ENCODE measurements around the gene CEP295NL. TPM values are rescaled to one million over a fixed set of nuclear protein-coding genes. Genes with fewer than 3 reads are reported as not detected.
"Not testable (repeated sequence)": the region's sequence is repeated elsewhere in the genome, so short reads cannot be mapped to it uniquely, and the experiment has no call there.

CEP295NL gene
- total RNA-seq, 1 donor from 2014 or later, result 10.2 TPM

- DNase-seq, result no peak
These were observed 27.1 kb upstream of the CEP295NL start for GRCh38 chr17:78929908-78930775.

GRCh38 chr17:78925662-78926555 lies 22.9 kb upstream of the CEP295NL start:
- DNase-seq, result peak; percentile 64

GRCh38 chr17:78925234-78925633 lies 22.2 kb upstream of the CEP295NL start, which contains the start of gene TIMP2:
TIMP2 (minus strand) TSS chr17:78925387; CDS start chr17:78925088, 299 bp downstream.
- DNase-seq, result peak; percentile 83

GRCh38 chr17:78924481-78925151 lies 21.6 kb upstream of the CEP295NL start:
- no peak for DNase-seq

- no peak for DNase-seq
These were observed 20.9 kb upstream of the CEP295NL start for GRCh38 chr17:78923660-78924453.

GRCh38 chr17:78922816-78923498 lies 20.0 kb upstream of the CEP295NL start:
- DNase-seq, result no peak

GRCh38 chr17:78921437-78921971 lies 18.5 kb upstream of the CEP295NL start:
- DNase-seq, result no peak

GRCh38 chr17:78920528-78920927 lies 17.5 kb upstream of the CEP295NL start:
- DNase-seq, result no peak

- no peak for DNase-seq
These were observed 17.0 kb upstream of the CEP295NL start for GRCh38 chr17:78919861-78920450.

- no peak for DNase-seq
These were observed 16.0 kb upstream of the CEP295NL start for GRCh38 chr17:78918979-78919378.

GRCh38 chr17:78917451-78918275 lies 14.7 kb upstream of the CEP295NL start:
- DNase-seq, result no peak

- DNase-seq, result no peak
These were observed 13.1 kb upstream of the CEP295NL start for GRCh38 chr17:78915872-78916632.

- no peak for DNase-seq
These were observed 10.1 kb upstream of the CEP295NL start for GRCh38 chr17:78913115-78913514.

GRCh38 chr17:78912082-78912481 lies 9.1 kb upstream of the CEP295NL start:
- no peak for DNase-seq

GRCh38 chr17:78911543-78911942 lies 8.5 kb upstream of the CEP295NL start:
- not testable (repeated sequence) for DNase-seq

GRCh38 chr17:78910497-78911284 lies 7.7 kb upstream of the CEP295NL start:
- DNase-seq, result no peak

- no peak for DNase-seq
These were observed 5.4 kb upstream of the CEP295NL start for GRCh38 chr17:78908426-78908825.

- no peak for DNase-seq
These were observed 2.5 kb upstream of the CEP295NL start for GRCh38 chr17:78905541-78905940.
